Epithelial cell of proximal tubule (primary cell): ENCODE measurements around the gene MTURN. TPM values are rescaled to one million over a fixed set of nuclear protein-coding genes. Genes with fewer than 3 reads are reported as not detected.
"Not testable (repeated sequence)": the region's sequence is repeated elsewhere in the genome, so short reads cannot be mapped to it uniquely, and the experiment has no call there.

Source experiments
- DNase-seq: peaks from one replicate; pipeline ENCODE4 v3.0.0-alpha.2; 2011; ENCODE audit warnings: low read depth
- H3K4me3 ChIP-seq: 2 replicates; pipeline ENCODE4 v1.5.1; 2011; ENCODE audit warnings: low read depth, mild to moderate bottlenecking, low read length
- CTCF ChIP-seq: conservative IDR thresholded peaks from 2 replicates; pipeline ENCODE4 v1.5.1; 2012; ENCODE audit warnings: low read depth, mild to moderate bottlenecking, low read length
- total RNA-seq: library from RNA; depleted of rRNA; stranded (reverse); fragments of >200 nt; gene quantifications from 2 replicates; pipeline ENCODE4 v1.2.3, GENCODE V29; 2015

Gene MTURN
- total RNA-seq, 1 donor from 2014 or later: 4.7 TPM

GRCh38 chr7:30093420-30093952 is 41.3 kb upstream of the MTURN start:
- no peak overlapping the region for H3K4me3 ChIP-seq
- TF ChIP-seq CTCF: no peak
- no peak for DNase-seq

GRCh38 chr7:30098599-30098998 is 36.2 kb upstream of the MTURN start:
- not testable (repeated sequence) for H3K4me3 ChIP-seq, DNase-seq

- no peak for TF ChIP-seq CTCF
- no peak for DNase-seq
- no peak overlapping the region for H3K4me3 ChIP-seq
Measured at GRCh38 chr7:30102281-30102680, 32.5 kb upstream of the MTURN start.

- no peak for DNase-seq
- no peak for TF ChIP-seq CTCF
- no peak overlapping the region for H3K4me3 ChIP-seq
Measured at GRCh38 chr7:30104157-30104556, 30.6 kb upstream of the MTURN start.

GRCh38 chr7:30112103-30112713 is 22.6 kb upstream of the MTURN start:
- TF ChIP-seq CTCF: no peak
- DNase-seq: no peak
- no peak overlapping the region for H3K4me3 ChIP-seq

- no peak overlapping the region for H3K4me3 ChIP-seq
- no peak for DNase-seq
- TF ChIP-seq CTCF: no peak
Measured at GRCh38 chr7:30113144-30113543, 21.6 kb upstream of the MTURN start.

GRCh38 chr7:30114536-30115238 is 20.1 kb upstream of the MTURN start:
- DNase-seq: no peak
- TF ChIP-seq CTCF: no peak
- no peak overlapping the region for H3K4me3 ChIP-seq
